NT2/D1 (cell line): ENCODE measurements around the gene PLCXD3.

Experiments
- YY1 ChIP-seq: IDR thresholded peaks from 2 replicates; pipeline ENCODE4 v1.6.1; 2011; ENCODE audit not compliant: insufficient read length, insufficient read depth
- ZNF274 ChIP-seq: IDR thresholded peaks from 2 replicates; pipeline ENCODE4 v1.6.1; 2011; ENCODE audit warnings: mild to moderate bottlenecking, low read depth, low read length

DNA sequence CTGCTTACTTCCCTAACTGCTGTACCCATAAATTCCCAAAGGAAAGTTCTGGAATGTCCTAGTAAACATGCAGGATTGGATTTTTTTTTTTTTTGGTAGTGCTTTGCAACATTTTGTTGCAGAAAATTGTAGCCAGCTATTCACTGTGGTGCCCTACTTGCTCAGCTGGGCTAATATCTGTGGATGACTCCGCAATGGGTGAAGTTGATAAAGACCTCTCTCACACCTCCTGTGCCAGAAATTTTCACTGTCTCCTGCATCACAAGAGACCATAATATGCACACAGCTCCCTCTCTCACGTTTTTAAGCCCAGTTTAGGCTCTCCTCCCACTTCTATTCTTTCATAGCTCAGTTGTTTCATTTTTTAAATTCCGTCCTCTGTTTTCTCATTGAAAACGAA is 160.6 kb downstream of the PLCXD3 start:
- no peak for TF ChIP-seq ZNF274
- no peak for TF ChIP-seq YY1
